MCF 10A (cell line): ENCODE results near the gene KIF4B. TPM values are rescaled to one million over a fixed set of nuclear protein-coding genes. Genes with fewer than 3 reads are reported as not detected.
"Not testable (repeated sequence)": the region's sequence is repeated elsewhere in the genome, so short reads cannot be mapped to it uniquely, and the experiment has no call there.

Source experiments
- BruUV-seq: library from RNA; stranded (reverse); fragments of 400-500 nt; replicated peaks from 2 replicates; lab custom pipeline; 2021; lab: Mats Ljungman, UMichigan
- CTCF ChIA-PET: fragments of 300-600 bp; sonication (Branson Sonifier 250); formaldehyde crosslinking; extraction: SDS; loops from one replicate; lab custom pipeline; 2021; ENCODE audit warnings: antibody characterized with exemption, inconsistent platforms; lab: Yijun Ruan, JAX
- POLR2A ChIA-PET: fragments of 300-600, 350-650 bp; sonication (Branson Sonifier 250); formaldehyde crosslinking; extraction: SDS; loops from one replicate; lab custom pipeline; 2020; ENCODE audit warnings: antibody characterized with exemption, inconsistent platforms; lab: Yijun Ruan, JAX
- DNase-seq: peaks from one replicate; pipeline ENCODE4 v3.0.0-alpha.2; 2018; ENCODE audit not compliant: unreplicated experiment
- H3K27ac Mint-ChIP-seq: one replicate; pipeline ENCODE4 v1.8.0; 2022; ENCODE audit warnings: mild to moderate bottlenecking, low read depth, mixed read lengths; ENCODE audit not compliant: unreplicated experiment
- H3K27me3 Mint-ChIP-seq: one replicate; pipeline ENCODE4 v1.8.0; 2022; ENCODE audit warnings: mixed read lengths; ENCODE audit not compliant: insufficient read depth, unreplicated experiment
- H3K36me3 Mint-ChIP-seq: one replicate; pipeline ENCODE4 v1.8.0; 2022; ENCODE audit warnings: mild to moderate bottlenecking, moderate library complexity, mixed read lengths; ENCODE audit not compliant: insufficient read depth, unreplicated experiment
- H3K4me1 Mint-ChIP-seq: one replicate; pipeline ENCODE4 v1.8.0; 2022; ENCODE audit warnings: mixed read lengths; ENCODE audit not compliant: insufficient read depth, unreplicated experiment
- H3K4me3 Mint-ChIP-seq: one replicate; pipeline ENCODE4 v1.8.0; 2022; ENCODE audit warnings: mild to moderate bottlenecking, moderate library complexity, mixed read lengths; ENCODE audit not compliant: unreplicated experiment
- H3K9me3 Mint-ChIP-seq: one replicate; pipeline ENCODE4 v1.8.0; 2022; ENCODE audit warnings: mixed read lengths; ENCODE audit not compliant: unreplicated experiment
- CTCF ChIP-seq: fragments of 200-600 bp; IDR thresholded peaks from one replicate; pipeline ENCODE4 v1.8.0; 2022; ENCODE audit warnings: antibody characterized with exemption, mild to moderate bottlenecking; ENCODE audit not compliant: unreplicated experiment
- intact Hi-C: fragments of 100-400 bp; cut with micrococcal nuclease; formaldehyde crosslinking; loops from 2 replicates; pipeline ENCODE4 v1.14.1; 2022
- total RNA-seq: library from RNA; stranded (reverse); gene quantifications from 2 replicates; pipeline ENCODE4 v1.2.3, GENCODE V29; 2022

Gene KIF4B
- total RNA-seq, 1 experiment from 2014 or later, result not detected

- DNase-seq, result peak; percentile 66
- no peak overlapping the region for H3K27ac Mint-ChIP-seq
- H3K4me1 Mint-ChIP-seq, result no peaks in the 10 kb centered on the region
- H3K36me3 Mint-ChIP-seq, result peaks cover 15% of the 10 kb centered on the region
- BruUV-seq, result no TSS peak
- intact Hi-C loops, result loop anchor here (1.0 to 5.0 kb wide), 5 partner anchors 32 to 1852 kb away; no protein-coding TSS in a partner anchor
- ChIA-PET POLR2A (interaction anchor here (0.8 to 1.7 kb wide), 5 partner anchors 12 to 167 kb away, joined by 3 to 4 read pairs (median 4); no protein-coding TSS in a partner anchor), CTCF (interaction anchor here (0.5 to 4.6 kb wide), 55 partner anchors 8 to 1848 kb away, joined by 3 to 59 read pairs (median 4); partner anchors contain the start of gene GEMIN5)
- H3K4me3 Mint-ChIP-seq, result no peak overlapping the region
- peaks cover 9% of the 10 kb centered on the region for H3K9me3 Mint-ChIP-seq
- no peaks in the 10 kb centered on the region for H3K27me3 Mint-ChIP-seq
- TF ChIP-seq CTCF, result peak; percentile 68
These were observed 41.0 kb upstream of the KIF4B start for GRCh38 chr5:154972476-154973080.

GRCh38 chr5:154976082-154976481 is 37.5 kb upstream of the KIF4B start:
- POLR2A ChIA-PET, DNase-seq, intact Hi-C loops, H3K27me3 Mint-ChIP-seq, H3K4me1 Mint-ChIP-seq, H3K36me3 Mint-ChIP-seq, BruUV-seq, H3K4me3 Mint-ChIP-seq, H3K9me3 Mint-ChIP-seq, H3K27ac Mint-ChIP-seq: not testable (repeated sequence)
- CTCF ChIA-PET, result interaction anchor here (0.6 to 1.6 kb wide), 3 partner anchors 29 to 1849 kb away, joined by 3 to 7 read pairs (median 4); no protein-coding TSS in a partner anchor

GRCh38 chr5:154977409-154977808 is 36.1 kb upstream of the KIF4B start:
- Mint-ChIP-seq H3K4me3 (no peak overlapping the region), H3K27ac (peak overlapping the region; percentile 24), H3K9me3 (peaks cover 9% of the 10 kb centered on the region), H3K27me3 (no peaks in the 10 kb centered on the region), H3K4me1 (no peaks in the 10 kb centered on the region), H3K36me3 (no peaks in the 10 kb centered on the region)
- TF ChIP-seq CTCF, result no peak
- peak; percentile 17 for DNase-seq
- CTCF ChIA-PET, result interaction anchor here (0.5 to 1.6 kb wide), 5 partner anchors 27 to 1709 kb away, joined by 3 to 7 read pairs (median 4); no protein-coding TSS in a partner anchor
- POLR2A ChIA-PET, result no interaction called here
- BruUV-seq, result no TSS peak
- intact Hi-C loops, result no loop called here

GRCh38 chr5:154978294-154978693 is 35.3 kb upstream of the KIF4B start:
- H3K9me3 Mint-ChIP-seq, DNase-seq, H3K27me3 Mint-ChIP-seq, H3K27ac Mint-ChIP-seq, POLR2A ChIA-PET, H3K4me3 Mint-ChIP-seq, H3K36me3 Mint-ChIP-seq, intact Hi-C loops, BruUV-seq, H3K4me1 Mint-ChIP-seq: not testable (repeated sequence)
- CTCF ChIA-PET, result interaction anchor here (2.6 kb wide), 1 partner anchor 10 kb away, joined by 9 read pairs; no protein-coding TSS in a partner anchor

GRCh38 chr5:154984946-154985516 is 28.5 kb upstream of the KIF4B start:
- Mint-ChIP-seq H3K4me3 (no peak overlapping the region), H3K4me1 (no peaks in the 10 kb centered on the region), H3K27me3 (no peaks in the 10 kb centered on the region), H3K27ac (no peak overlapping the region), H3K9me3 (no peaks in the 10 kb centered on the region), H3K36me3 (no peaks in the 10 kb centered on the region)
- CTCF ChIA-PET, result interaction anchor here (0.6 to 4.4 kb wide), 8 partner anchors 13 to 161 kb away, joined by 3 to 21 read pairs (median 6); no protein-coding TSS in a partner anchor
- no peak for DNase-seq
- POLR2A ChIA-PET, result interaction anchor here (0.8 kb wide), 1 partner anchor 13 kb away, joined by 4 read pairs; no protein-coding TSS in a partner anchor
- TF ChIP-seq CTCF, result no peak
- BruUV-seq, result no TSS peak
- intact Hi-C loops, result no loop called here
